ENCODE results near the gene ATP5F1E. TPM values are rescaled to one million over a fixed set of nuclear protein-coding genes. Genes with fewer than 3 reads are reported as not detected.

Gene ATP5F1E
- total and polyA plus RNA-seq, 2 donors (not counting 3 experiments of a cell fraction or from before 2014, with no cell fraction given), result 29.0 to 107 TPM

DNA sequence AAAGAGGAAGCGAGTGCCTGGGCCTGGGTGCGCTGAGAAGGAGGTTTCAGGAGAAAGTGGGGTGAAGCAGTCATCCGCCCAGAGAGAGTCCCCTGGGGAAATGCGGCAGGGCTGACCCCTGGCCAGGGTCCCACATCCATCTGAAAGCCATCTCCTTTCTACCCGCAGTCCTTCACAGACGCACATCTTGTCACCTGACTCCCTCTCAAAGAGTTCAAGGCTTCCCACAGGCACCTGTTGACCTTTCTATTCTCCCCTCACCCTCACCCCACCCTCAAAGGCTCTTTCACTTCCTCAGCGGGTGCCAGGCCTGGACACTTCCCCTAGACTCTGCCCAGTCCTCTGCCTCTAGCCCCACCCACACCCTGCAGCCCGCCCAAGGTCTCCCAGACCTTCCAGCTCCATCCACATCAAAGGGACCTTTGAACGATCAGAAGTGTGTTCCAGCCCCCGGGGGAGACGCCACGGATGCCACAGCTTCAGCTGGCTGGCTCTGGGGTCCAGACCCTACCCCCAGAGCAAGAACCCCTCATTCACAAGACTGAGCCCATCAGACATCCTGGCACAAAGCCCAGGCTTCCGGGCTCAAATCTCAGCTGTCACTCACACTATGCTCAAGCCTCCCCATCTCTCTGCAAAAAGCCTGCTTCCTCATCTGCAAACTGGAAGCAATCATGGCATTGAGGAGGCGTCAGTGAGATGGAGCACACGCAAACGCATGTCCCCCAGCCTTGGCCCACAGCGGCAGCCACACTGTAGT lies 27.2 kb downstream of the ATP5F1E start:
- peaks cover 22% of the 10 kb centered on the region for H3K4me1 ChIP-seq (ENCODE audit: control insufficient read depth, extremely low read depth, insufficient read depth, low read length)
- H3K9ac ChIP-seq (replicated peaks; ENCODE audit: extremely low read depth, insufficient read depth, low read length), result no peak overlapping the region
- ChIA-PET CTCF (interaction anchor here (1.5 kb wide), 1 partner anchor 27 kb away, joined by 6 read pairs; the partner anchor contains the start of gene ATP5F1E), POLR2A (interaction anchor here (1.1 kb wide), 1 partner anchor 28 kb away, joined by 3 read pairs; no protein-coding TSS in a partner anchor)
- no TSS peak for BruUV-seq (replicated peaks)
- H3K36me3 ChIP-seq (ENCODE audit: control insufficient read depth in 2 of 2, extremely low read depth in 1 of 2, insufficient read depth in 2 of 2, low read length in 2 of 2), result peaks cover 0 to 27% of the 10 kb centered on the region in 2 experiments
- peak; percentile 63 for DNase-seq (ENCODE audit: low read depth, low spot score)
- FAIRE-seq, result peak; percentile 83
- H3K9me1 ChIP-seq (replicated peaks; ENCODE audit: control insufficient read depth, extremely low read depth, insufficient read depth, low read length), result no peaks in the 10 kb centered on the region
- H3K4me3 ChIP-seq (replicated peaks in 1 of 3; ENCODE audit: insufficient read depth in 1 of 3, low read depth in 1 of 3, low read length in 3 of 3), result peak overlapping the region in 2 of 3 experiments; percentile 64 to 68
- no peak overlapping the region for H3K27ac ChIP-seq (ENCODE audit: insufficient read depth, low read depth, low read length)
- H3K4me2 ChIP-seq (ENCODE audit: insufficient read depth, low read length), result peak overlapping the region; percentile 81
- peaks cover 42% of the 10 kb centered on the region for H3K79me2 ChIP-seq (ENCODE audit: control insufficient read depth, insufficient read depth, low read length)
- H3K9me3 ChIP-seq (replicated peaks; ENCODE audit: control insufficient read depth, insufficient read depth, low read length), result no peaks in the 10 kb centered on the region
- intact Hi-C loops (cut with micrococcal nuclease) (loop anchor here (1.0 kb wide), 1 partner anchor 37 kb away; the partner anchor contains the start of gene PRELID3B), dilution Hi-C loops (cut with MboI; ENCODE audit: extremely low pct_ligation_motif_present, low sequenced_read_pairs) (no loop called here)
- H3K27me3 ChIP-seq (ENCODE audit: control insufficient read depth in 2 of 2, insufficient read depth in 2 of 2, low read length in 2 of 2), result no peaks in the 10 kb centered on the region
- TF ChIP-seq, protein P1, sequence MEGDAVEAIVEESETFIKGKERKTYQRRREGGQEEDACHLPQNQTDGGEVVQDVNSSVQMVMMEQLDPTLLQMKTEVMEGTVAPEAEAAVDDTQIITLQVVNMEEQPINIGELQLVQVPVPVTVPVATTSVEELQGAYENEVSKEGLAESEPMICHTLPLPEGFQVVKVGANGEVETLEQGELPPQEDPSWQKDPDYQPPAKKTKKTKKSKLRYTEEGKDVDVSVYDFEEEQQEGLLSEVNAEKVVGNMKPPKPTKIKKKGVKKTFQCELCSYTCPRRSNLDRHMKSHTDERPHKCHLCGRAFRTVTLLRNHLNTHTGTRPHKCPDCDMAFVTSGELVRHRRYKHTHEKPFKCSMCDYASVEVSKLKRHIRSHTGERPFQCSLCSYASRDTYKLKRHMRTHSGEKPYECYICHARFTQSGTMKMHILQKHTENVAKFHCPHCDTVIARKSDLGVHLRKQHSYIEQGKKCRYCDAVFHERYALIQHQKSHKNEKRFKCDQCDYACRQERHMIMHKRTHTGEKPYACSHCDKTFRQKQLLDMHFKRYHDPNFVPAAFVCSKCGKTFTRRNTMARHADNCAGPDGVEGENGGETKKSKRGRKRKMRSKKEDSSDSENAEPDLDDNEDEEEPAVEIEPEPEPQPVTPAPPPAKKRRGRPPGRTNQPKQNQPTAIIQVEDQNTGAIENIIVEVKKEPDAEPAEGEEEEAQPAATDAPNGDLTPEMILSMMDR (IDR thresholded peaks at IDR 0.05; ENCODE audit: extremely low read depth in 1 of 2, insufficient read depth in 1 of 2, low read depth in 1 of 2, low read length in 2 of 2), result no peak
- TF ChIP-seq POLR2AphosphoS5 (IDR thresholded peaks at IDR 0.05; ENCODE audit: insufficient read depth, low read depth, low read length) (no peak), FOS (IDR thresholded peaks at IDR 0.05; ENCODE audit: borderline replicate concordance, insufficient read depth, low read length) (no peak), EZH2 (IDR thresholded peaks at IDR 0.05; ENCODE audit: borderline replicate concordance, low read depth, low read length, severe bottlenecking) (no peak), MYC (IDR thresholded peaks at IDR 0.05; ENCODE audit: low read depth, low read length) (no peak), JUN (IDR thresholded peaks at IDR 0.05; ENCODE audit: borderline replicate concordance, insufficient read depth, insufficient read length, low read depth) (no peak), GATA2 (IDR thresholded peaks at IDR 0.05; ENCODE audit: insufficient read depth, insufficient read length, low read depth, low read length) (no peak), POLR2A (IDR thresholded peaks at IDR 0.05; ENCODE audit: low read depth, low read length) (no peak)
- TF ChIP-seq, protein P2, sequence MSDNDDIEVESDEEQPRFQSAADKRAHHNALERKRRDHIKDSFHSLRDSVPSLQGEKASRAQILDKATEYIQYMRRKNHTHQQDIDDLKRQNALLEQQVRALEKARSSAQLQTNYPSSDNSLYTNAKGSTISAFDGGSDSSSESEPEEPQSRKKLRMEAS (IDR thresholded peaks at IDR 0.05; ENCODE audit: insufficient read depth, insufficient read length), result no peak
- H2AFZ ChIP-seq (ENCODE audit: low read depth, low read length), result no peak overlapping the region
- H4K20me1 ChIP-seq (replicated peaks; ENCODE audit: control insufficient read depth, extremely low read depth, insufficient read depth, low read length), result no peaks in the 10 kb centered on the region

All from endothelial cell of umbilical vein (primary cell).